H9 (cell line): ENCODE results near the gene PDZD4. TPM values are rescaled to one million over a fixed set of nuclear protein-coding genes. Genes with fewer than 3 reads are reported as not detected.

Experiments used
- DNase-seq: peaks from one replicate; pipeline ENCODE4 v3.0.0-alpha.2; 2017
- H2AFZ ChIP-seq: one replicate; pipeline ENCODE4 v1.6.1; 2013; ENCODE audit warnings: mild to moderate bottlenecking, low read length, control low read depth, moderate library complexity
- H2AK5ac ChIP-seq: 2 replicates; pipeline ENCODE4 v1.6.1; 2013; ENCODE audit warnings: low read length, control low read depth, mixed read lengths; ENCODE audit not compliant: insufficient read length
- H2BK120ac ChIP-seq: one replicate; pipeline ENCODE4 v1.6.1; 2013; ENCODE audit warnings: low read depth, mild to moderate bottlenecking, low read length, control low read depth, inconsistent platforms; ENCODE audit not compliant: poor library complexity, severe bottlenecking
- H2BK12ac ChIP-seq: 2 replicates; pipeline ENCODE4 v1.6.1; 2013; ENCODE audit warnings: low read length, control low read depth, mixed read lengths, low read depth; ENCODE audit not compliant: insufficient read length
- H2BK15ac ChIP-seq: 2 replicates; pipeline ENCODE4 v1.6.1; 2013; ENCODE audit warnings: low read depth, low read length, control low read depth
- H2BK20ac ChIP-seq: one replicate; pipeline ENCODE4 v1.6.1; 2013; ENCODE audit warnings: low read depth, mild to moderate bottlenecking, low read length, control low read depth, inconsistent platforms; ENCODE audit not compliant: poor library complexity, severe bottlenecking
- H2BK5ac ChIP-seq: 2 replicates; pipeline ENCODE4 v1.6.1; 2013; ENCODE audit warnings: low read length, control low read depth, mixed read lengths; ENCODE audit not compliant: insufficient read length
- H3K14ac ChIP-seq: 2 replicates; pipeline ENCODE4 v1.6.1; 2013; ENCODE audit warnings: low read length, control low read depth; ENCODE audit not compliant: insufficient read depth
- H3K18ac ChIP-seq: 2 replicates; pipeline ENCODE4 v1.6.1; 2013; ENCODE audit warnings: low read depth, mild to moderate bottlenecking, mixed read lengths, low read length, control low read depth; ENCODE audit not compliant: insufficient read length
- H3K23ac ChIP-seq: 2 replicates; pipeline ENCODE4 v1.6.1; 2013; ENCODE audit warnings: low read length, control low read depth, mixed read lengths, low read depth; ENCODE audit not compliant: insufficient read length
- H3K23me2 ChIP-seq: 2 replicates; pipeline ENCODE4 v1.6.1; 2013; ENCODE audit warnings: low read depth, mild to moderate bottlenecking, mixed read lengths, low read length, control low read depth; ENCODE audit not compliant: insufficient read length, poor library complexity, severe bottlenecking
- H3K27ac ChIP-seq: 2 replicates; pipeline ENCODE4 v1.5.1; 2013; ENCODE audit warnings: low read length, control low read depth, mixed read lengths, low read depth; ENCODE audit not compliant: insufficient read length
- H3K27me3 ChIP-seq: 2 replicates; pipeline ENCODE4 v1.6.1; 2013; ENCODE audit warnings: low read length, control low read depth, inconsistent platforms; ENCODE audit not compliant: insufficient read depth
- H3K4ac ChIP-seq: 2 replicates; pipeline ENCODE4 v1.6.1; 2013; ENCODE audit warnings: low read depth, mild to moderate bottlenecking, control low read depth, inconsistent platforms, low read length, moderate library complexity
- H3K4me1 ChIP-seq: 2 replicates; pipeline ENCODE4 v1.6.1; 2013; ENCODE audit warnings: low read length, control low read depth, inconsistent platforms; ENCODE audit not compliant: insufficient read depth
- H3K4me2 ChIP-seq: 2 replicates; pipeline ENCODE4 v1.6.1; 2013; ENCODE audit warnings: low read length, control low read depth, mixed read lengths; ENCODE audit not compliant: insufficient read length, insufficient read depth
- H3K56ac ChIP-seq: 2 replicates; pipeline ENCODE4 v1.6.1; 2013; ENCODE audit warnings: low read depth, mild to moderate bottlenecking, mixed read lengths, low read length, control low read depth; ENCODE audit not compliant: insufficient read length
- H3K79me1 ChIP-seq: 2 replicates; pipeline ENCODE4 v1.6.1; 2013; ENCODE audit warnings: low read depth, mild to moderate bottlenecking, moderate library complexity, low read length, control low read depth, inconsistent platforms; ENCODE audit not compliant: insufficient read depth, poor library complexity, severe bottlenecking
- H3K79me2 ChIP-seq: 2 replicates; pipeline ENCODE4 v1.6.1; 2013; ENCODE audit warnings: low read length, control low read depth, inconsistent platforms; ENCODE audit not compliant: insufficient read depth
- H3K9ac ChIP-seq: 2 replicates; pipeline ENCODE4 v1.6.1; 2013; ENCODE audit warnings: low read length, control low read depth, mixed read lengths; ENCODE audit not compliant: insufficient read length; ENCODE audit errors: extremely low read depth
- H3K9me3 ChIP-seq: one replicate; pipeline ENCODE4 v1.6.1; 2013; ENCODE audit warnings: low read depth, low read length, inconsistent platforms; ENCODE audit not compliant: control insufficient read depth
- H3T11ph ChIP-seq: one replicate; pipeline ENCODE4 v1.6.1; 2013; ENCODE audit warnings: mild to moderate bottlenecking, low read length, control low read depth, inconsistent platforms
- H4K20me1 ChIP-seq: one replicate; pipeline ENCODE4 v1.6.1; 2013; ENCODE audit not compliant: control insufficient read depth, insufficient read length, insufficient read depth
- H4K5ac ChIP-seq: 2 replicates; pipeline ENCODE4 v1.6.1; 2013; ENCODE audit warnings: low read depth, mild to moderate bottlenecking, mixed read lengths, low read length, control low read depth; ENCODE audit not compliant: insufficient read length
- H4K8ac ChIP-seq: replicated peaks from 2 replicates; pipeline ENCODE4 v1.6.1; 2013; ENCODE audit warnings: low read length, control low read depth, mixed read lengths, low read depth; ENCODE audit not compliant: insufficient read length
- H4K91ac ChIP-seq: 2 replicates; pipeline ENCODE4 v1.6.1; 2013; ENCODE audit warnings: low read depth, mild to moderate bottlenecking, moderate library complexity, mixed read lengths, low read length, control low read depth; ENCODE audit not compliant: insufficient read length
- H3K27ac Mint-ChIP-seq, 3 experiments: 2 replicates in 2 of 3; 3 replicates in 1 of 3; pipeline ENCODE4 v1.8.0; 2020 to 2021; ENCODE audit warnings: mixed read lengths in 3 of 3, mild to moderate bottlenecking in 1 of 3, moderate library complexity in 1 of 3
- H3K27me3 Mint-ChIP-seq: 2 replicates; pipeline ENCODE4 v1.8.0; 2021; ENCODE audit warnings: low read depth, mild to moderate bottlenecking, moderate library complexity, mixed read lengths
- H3K36me3 Mint-ChIP-seq, 3 experiments: 2 replicates in 2 of 3; 3 replicates in 1 of 3; pipeline ENCODE4 v1.8.0; 2020 to 2021; ENCODE audit warnings: low read depth in 3 of 3, mixed read lengths in 3 of 3; ENCODE audit not compliant: insufficient read depth in 1 of 3
- H3K4me1 Mint-ChIP-seq, 2 experiments: 2 replicates each; pipeline ENCODE4 v1.8.0; 2020; ENCODE audit warnings: mixed read lengths in 2 of 2
- H3K4me3 Mint-ChIP-seq, 2 experiments: 2 replicates in 1 of 2; 3 replicates in 1 of 2; pipeline ENCODE4 v1.8.0; 2020 to 2021; ENCODE audit warnings: mild to moderate bottlenecking in 2 of 2, mixed read lengths in 2 of 2, moderate library complexity in 1 of 2
- H3K9me3 Mint-ChIP-seq, 2 experiments: 2 replicates in 1 of 2; 3 replicates in 1 of 2; pipeline ENCODE4 v1.8.0; 2020; ENCODE audit warnings: mild to moderate bottlenecking in 2 of 2, mixed read lengths in 2 of 2, moderate library complexity in 1 of 2
- WGBS: extraction: QIAGEN DNeasy Blood & Tissue Kit; methylation state at CpG from one replicate; pipeline ENCODE4 v1.1.7; 2013; ENCODE audit warnings: missing lambda C conversion rate, low lambda C conversion rate, mixed read lengths; ENCODE audit not compliant: insufficient read length; ENCODE audit errors: extremely low coverage; 5-methylcytosine and 5-hydroxymethylcytosine counted together
- total RNA-seq: library from RNA; stranded (reverse); gene quantifications from 2 replicates; pipeline ENCODE4 v1.2.1, GENCODE V29; 2021
- TF ChIP-seq, protein P1 (sequence below): fragments of 200-600 bp; sonication (generic); conservative IDR thresholded peaks from 3 replicates; pipeline ENCODE4 v1.8.0; 2021; ENCODE audit warnings: antibody characterized with exemption, mild to moderate bottlenecking

The PDZD4 gene
- total RNA-seq, 1 experiment from 2014 or later, result 110 TPM

GRCh38 chrX:153861151-153861550 lies 30.8 kb upstream of the PDZD4 start:
- Histone ChIP-seq H3K23me2 (no peaks in the 10 kb centered on the region), H4K8ac (no peak overlapping the region), H3K4me1 (no peaks in the 10 kb centered on the region), H4K20me1 (no peaks in the 10 kb centered on the region), H3K56ac (no peak overlapping the region), H3K79me2 (no peaks in the 10 kb centered on the region), H3K23ac (no peak overlapping the region), H2BK12ac (no peak overlapping the region), H3K18ac (no peak overlapping the region), H2BK15ac (no peak overlapping the region), H2AK5ac (no peak overlapping the region), H4K5ac (no peak overlapping the region), H3K27ac (no peak overlapping the region), H3K4ac (no peak overlapping the region), H2BK5ac (no peak overlapping the region), H2AFZ (no peak overlapping the region), H2BK20ac (no peak overlapping the region), H3T11ph (no peak overlapping the region), H3K9ac (no peak overlapping the region), H3K79me1 (no peaks in the 10 kb centered on the region), H3K4me2 (no peak overlapping the region), H3K14ac (no peak overlapping the region), H2BK120ac (no peak overlapping the region), H3K9me3 (peaks cover 40% of the 10 kb centered on the region), H4K91ac (no peak overlapping the region), H3K27me3 (no peaks in the 10 kb centered on the region)
- Mint-ChIP-seq H3K9me3 (peaks cover 81 to 85% of the 10 kb centered on the region in 2 experiments), H3K36me3 (peaks cover 8 to 13% (median 12%) of the 10 kb centered on the region in 3 experiments), H3K27me3 (peaks cover 15% of the 10 kb centered on the region), H3K4me3 (no peak overlapping the region), H3K27ac (no peak overlapping the region), H3K4me1 (peaks cover 20 to 33% of the 10 kb centered on the region in 2 experiments)
- TF ChIP-seq, protein P1, sequence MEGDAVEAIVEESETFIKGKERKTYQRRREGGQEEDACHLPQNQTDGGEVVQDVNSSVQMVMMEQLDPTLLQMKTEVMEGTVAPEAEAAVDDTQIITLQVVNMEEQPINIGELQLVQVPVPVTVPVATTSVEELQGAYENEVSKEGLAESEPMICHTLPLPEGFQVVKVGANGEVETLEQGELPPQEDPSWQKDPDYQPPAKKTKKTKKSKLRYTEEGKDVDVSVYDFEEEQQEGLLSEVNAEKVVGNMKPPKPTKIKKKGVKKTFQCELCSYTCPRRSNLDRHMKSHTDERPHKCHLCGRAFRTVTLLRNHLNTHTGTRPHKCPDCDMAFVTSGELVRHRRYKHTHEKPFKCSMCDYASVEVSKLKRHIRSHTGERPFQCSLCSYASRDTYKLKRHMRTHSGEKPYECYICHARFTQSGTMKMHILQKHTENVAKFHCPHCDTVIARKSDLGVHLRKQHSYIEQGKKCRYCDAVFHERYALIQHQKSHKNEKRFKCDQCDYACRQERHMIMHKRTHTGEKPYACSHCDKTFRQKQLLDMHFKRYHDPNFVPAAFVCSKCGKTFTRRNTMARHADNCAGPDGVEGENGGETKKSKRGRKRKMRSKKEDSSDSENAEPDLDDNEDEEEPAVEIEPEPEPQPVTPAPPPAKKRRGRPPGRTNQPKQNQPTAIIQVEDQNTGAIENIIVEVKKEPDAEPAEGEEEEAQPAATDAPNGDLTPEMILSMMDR, result no peak
- no peak for DNase-seq
- no CpG with 5 or more reads among the region's 10 CpGs for WGBS
